HG03039 (cell line): ENCODE results near the gene LUZP2.

Source experiments
- ATAC-seq: cut with Tn5 transposase; IDR thresholded peaks from one replicate; pipeline ENCODE4 v1.9.1; 2021; ENCODE audit warnings: mild to moderate bottlenecking, moderate library complexity; ENCODE audit not compliant: unreplicated experiment

LUZP2 gene

DNA sequence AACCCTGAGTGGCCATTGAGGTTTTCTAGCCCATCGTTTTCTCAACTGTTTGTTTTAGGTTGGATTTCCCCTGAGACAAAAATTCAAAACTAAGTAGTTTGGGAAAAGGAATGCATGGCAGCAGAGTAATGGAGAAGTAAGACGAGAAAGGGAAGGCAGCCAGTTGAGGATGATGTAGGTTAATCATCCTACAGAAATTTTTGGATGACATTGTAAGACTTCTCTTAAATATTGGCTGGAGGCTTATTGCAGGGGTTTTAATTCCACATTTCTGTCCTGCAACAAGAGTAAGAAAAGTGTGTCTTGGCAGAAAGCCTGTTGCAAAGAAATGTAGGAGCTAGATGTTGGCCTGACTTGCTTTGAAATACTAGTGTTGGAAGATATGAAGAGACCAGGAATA, 308.8 kb downstream of the LUZP2 start:
- ATAC-seq, result no peak

DNA sequence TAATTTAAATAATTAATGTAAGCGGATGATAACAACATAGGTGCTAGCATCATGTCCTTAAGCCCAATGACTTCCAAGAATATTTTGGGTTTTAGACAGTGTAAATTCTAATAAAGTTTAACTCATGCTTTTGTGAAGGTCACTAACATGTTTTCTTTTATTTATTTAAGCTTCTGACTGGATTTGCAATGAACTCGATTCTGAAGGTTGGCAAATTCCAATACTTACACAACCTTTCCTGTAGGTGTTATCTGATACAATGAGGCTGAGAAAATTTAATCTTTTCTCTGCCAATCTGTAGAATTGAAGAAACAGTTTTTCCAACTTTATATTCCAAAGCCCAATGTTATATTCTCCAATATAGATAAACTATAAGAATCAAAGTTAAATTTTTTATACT, 311.3 kb downstream of the LUZP2 start:
- ATAC-seq, result no peak

DNA sequence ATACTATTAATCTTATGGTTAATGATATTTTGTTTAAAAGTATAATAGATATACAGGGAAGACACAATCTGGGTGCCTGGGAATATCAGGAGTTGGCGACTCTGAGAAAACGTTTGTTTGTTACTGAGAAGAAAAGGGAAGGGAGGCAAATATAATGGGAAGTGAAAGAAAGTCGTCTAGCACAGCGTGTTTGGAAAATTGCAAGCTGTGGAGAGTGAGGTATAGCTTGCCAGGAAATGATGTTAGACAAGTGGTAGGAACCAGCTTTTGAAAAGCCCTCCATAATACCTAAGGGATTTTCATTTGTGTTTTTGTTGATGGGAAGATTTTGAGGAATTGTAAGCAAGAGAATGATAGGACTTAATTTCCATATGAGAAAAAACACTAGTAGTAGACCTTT, 322.2 kb downstream of the LUZP2 start:
- no peak for ATAC-seq

DNA sequence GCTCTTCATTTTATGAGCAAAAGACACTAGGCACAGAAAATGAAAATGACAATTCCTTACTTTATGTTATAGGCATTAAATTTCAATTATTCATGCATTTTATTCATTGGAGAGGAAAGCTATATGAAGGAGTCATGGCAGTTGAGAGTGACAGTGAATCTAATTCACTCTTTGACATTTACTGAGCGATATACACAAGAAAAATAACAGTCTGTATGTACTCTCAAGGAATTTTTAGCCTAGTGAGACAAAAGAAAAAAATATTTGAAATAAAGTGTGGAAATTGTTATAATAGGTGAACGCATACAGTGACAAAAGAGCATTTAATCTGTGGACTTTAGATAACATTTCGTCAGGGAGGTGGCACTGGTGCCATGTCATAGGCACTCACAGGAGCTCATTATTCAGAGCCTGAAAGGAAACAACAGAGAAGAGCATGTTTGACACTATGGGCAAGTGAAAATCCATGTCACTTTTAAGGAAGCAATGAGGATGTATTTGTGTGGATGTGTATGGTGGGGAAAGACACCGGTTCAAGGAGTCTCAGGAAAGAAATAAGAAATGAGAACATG, 323.1 kb downstream of the LUZP2 start:
- no peak for ATAC-seq

DNA sequence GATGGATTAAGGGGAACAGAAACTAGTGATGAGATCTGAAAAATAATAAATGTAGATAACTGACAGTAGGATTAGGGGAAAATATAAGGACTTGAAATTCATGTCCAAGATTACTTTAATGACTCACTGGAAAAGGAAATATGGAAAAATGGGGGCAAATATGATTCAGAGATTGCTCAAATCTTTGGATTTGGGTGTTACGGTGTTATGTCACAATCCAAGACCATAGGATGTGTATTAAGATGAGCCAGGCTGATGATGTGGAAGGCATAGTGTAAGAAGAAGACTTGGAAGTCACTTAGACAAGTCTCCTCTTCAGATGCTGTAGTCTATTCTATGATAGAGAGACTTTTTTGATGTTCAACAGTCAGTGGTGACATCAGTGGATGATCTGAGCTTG, 323.7 kb downstream of the LUZP2 start:
- ATAC-seq, result no peak

DNA sequence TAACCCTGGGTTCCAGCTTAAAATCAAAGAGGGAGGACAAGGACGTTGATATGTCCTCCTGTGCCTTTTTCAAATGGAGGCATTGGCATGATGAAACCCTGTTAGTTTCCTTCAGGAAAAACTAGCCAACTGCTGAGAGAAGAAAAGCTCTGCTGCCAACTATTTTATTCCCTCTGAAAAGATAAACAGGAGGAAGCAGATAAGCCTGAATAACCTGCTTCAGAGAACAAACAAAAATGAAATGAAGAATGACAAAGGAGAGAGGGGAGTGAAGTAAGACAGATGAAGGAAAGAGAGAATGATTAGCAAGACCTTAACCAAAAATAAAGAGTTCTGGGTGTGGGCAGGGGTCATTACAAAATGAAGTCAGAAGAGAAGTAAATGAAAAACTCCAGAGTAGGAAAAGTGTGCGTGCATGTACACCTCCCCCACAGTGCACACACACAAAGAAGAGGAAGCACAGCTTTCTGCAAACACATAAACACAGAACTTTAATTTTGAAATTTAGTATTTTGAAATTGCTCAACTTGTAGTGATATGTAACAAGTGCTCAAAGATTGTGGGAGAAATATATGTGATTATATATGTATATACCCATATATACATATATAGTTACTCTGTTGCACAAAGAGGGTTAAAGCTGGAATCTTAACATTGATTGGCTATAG, 332.2 kb downstream of the LUZP2 start:
- no peak for ATAC-seq

DNA sequence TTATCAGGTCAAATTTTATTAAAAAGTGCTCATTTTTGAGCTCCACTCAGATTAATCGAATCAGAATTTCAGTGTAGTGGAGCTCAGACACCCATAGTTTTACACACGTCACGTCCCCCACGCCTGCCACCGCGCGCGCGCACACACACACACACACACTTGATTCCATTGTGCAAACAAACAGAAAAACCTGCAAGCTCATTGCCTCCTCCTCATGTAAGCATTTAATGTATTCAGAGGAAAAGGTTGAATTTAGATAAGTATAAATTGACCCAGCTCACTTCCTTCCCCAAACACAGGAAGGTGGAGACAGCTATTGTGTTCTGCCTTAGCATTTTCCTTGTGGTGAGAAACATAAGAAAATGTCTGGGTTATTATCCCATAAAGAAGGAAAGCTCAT, 336.7 kb downstream of the LUZP2 start:
- no peak for ATAC-seq

DNA sequence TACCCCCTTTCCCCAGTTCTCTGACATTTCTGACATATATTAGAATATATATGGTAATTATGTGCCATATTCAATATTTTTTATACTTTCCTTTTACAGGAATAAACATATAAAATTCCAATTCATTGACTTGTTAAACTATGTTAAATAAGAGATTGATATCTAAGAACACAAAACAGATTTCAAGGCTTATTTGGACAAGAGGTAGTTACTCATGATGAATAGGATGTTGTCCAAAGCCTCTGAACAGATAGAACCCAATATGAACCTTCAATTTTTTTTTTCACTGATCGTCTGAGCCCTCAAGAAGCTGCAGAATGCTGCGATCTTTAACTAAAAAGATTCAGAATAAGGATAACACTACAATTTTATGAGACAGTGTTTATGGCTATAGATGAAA, 340.3 kb downstream of the LUZP2 start:
- no peak for ATAC-seq

DNA sequence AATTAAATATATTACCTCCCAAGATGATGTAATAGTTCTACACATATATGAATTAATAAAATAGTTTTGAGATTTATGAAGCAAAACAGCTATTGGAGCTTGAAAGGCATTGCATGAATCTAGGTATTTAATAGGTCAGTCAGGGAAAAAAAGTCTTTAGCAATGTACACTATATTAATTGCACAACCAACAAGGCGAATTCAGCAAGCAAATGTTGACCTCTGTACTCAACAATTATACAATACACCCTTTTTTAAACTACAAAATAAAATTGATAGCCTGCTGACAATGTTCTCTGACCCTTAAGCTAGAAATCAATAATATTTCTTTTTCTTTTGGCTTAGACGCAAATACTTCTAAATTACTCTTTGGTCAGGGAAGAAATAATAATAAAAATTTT, 345.5 kb downstream of the LUZP2 start:
- ATAC-seq, result no peak

DNA sequence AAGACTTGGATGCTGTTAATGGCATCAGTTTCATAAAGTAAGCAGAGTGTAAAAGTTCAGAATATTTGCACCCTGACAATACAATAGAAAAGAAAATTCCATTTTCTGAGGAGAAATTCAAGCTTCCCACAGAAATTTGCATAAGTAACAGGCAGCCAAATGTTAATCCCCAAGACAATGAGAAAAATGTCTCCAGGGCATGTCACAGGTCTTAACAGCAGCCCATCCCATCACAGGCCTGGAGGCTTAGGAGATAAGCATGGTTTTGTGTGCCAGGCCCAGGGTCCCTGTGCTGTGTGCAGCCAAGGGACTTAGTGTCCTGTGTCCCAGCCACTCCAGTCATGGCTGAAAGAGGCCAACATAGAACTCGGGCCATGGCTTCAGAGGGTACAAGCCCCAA, 347.6 kb downstream of the LUZP2 start:
- ATAC-seq, result no peak

DNA sequence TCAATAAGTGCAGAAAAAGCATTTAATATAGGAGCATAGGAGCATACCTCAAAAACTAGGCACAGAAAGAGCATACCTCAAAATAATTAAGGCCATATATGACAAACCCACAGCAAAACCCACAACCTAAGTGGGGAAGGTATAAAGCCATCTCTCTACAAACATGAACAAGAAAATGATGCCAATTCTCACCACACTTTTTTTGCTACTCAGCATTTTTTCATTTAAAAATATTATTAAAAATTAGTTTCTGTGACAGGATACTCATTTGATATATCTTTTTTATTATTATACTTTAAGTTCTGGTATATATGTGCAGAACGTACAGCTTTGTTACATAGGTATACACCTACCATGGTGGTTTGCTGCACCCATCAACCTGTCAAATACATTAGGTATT, 352.0 kb downstream of the LUZP2 start:
- ATAC-seq, result no peak

DNA sequence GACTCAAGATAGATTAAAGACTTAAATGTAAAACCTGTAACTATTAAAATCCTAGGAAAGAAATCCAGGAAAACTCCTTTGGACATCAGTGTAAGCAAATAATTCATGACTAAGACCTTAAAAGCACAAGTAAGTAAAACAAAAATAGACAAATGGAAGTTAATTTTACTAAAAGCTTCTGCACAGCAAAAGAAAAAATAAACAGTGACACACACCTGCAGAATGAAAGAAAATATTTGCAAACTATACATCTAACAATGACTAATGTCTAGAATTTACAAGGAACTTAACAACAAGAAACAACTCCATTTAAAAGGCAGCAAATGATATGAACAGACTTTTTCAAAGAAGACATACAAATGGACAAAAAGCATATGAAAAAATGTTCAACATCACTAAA, 359.1 kb downstream of the LUZP2 start:
- ATAC-seq, result no peak

DNA sequence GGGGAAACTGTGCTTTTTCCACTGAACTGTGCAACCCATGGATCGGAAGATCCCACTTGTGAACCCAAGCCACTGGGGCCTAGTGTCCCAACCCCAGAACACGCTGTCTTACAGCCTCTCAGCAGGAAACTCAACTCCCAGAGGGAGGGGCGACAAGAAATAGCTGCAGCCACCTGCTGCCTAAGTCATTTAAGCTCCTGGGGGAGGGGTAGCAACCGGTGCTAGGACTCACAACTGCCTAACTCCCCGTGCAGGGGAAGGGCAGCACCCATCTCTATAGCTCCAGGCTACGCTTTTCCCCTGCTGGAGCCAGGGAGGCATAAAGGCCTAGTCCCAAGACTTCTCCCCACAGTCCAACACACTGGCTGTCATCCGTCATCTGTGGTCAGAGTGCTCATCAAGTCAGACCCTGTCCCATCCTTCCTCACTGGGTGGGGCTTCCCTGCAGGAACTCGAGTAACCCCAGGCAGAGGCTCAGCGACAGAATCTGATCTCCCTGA, 363.0 kb downstream of the LUZP2 start:
- no peak for ATAC-seq

DNA sequence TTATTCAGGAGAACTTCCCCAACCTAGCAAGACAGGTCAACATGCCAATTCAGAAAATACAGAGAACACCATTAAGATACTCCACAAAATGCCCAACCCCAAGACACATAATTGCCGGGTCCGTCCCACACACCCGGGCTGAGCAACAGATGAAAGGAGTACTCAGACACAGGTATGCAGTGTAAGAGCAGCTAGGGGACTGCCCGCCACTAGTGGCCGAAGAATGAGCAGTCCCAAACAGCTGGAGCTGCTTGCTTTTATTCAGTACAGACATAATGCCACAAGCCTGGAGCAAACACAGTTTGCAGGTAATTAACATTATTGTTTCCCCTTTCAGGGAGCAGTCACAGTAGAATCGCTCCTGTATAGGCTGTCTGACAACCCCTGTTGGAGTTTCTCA, 364.6 kb downstream of the LUZP2 start:
- no peak for ATAC-seq

DNA sequence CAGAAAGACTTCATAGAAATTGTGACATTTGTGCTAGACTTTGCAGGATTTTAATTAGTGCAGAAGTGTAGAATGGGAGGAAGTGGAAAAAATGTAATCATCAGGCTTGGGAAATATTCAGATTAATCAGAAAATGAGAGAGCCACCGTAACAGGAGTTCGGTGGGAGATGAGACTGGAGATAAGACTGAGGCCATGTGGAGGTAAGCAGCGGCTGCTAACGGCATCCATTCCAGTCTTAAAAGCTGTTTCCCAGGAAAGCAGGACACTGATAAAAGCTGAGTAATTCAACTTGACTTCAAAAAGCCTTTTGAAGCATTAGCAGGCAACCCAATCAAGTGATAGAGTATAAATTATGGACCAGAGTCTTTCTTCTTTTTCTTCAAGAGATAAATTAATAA, 369.9 kb downstream of the LUZP2 start:
- ATAC-seq, result no peak

DNA sequence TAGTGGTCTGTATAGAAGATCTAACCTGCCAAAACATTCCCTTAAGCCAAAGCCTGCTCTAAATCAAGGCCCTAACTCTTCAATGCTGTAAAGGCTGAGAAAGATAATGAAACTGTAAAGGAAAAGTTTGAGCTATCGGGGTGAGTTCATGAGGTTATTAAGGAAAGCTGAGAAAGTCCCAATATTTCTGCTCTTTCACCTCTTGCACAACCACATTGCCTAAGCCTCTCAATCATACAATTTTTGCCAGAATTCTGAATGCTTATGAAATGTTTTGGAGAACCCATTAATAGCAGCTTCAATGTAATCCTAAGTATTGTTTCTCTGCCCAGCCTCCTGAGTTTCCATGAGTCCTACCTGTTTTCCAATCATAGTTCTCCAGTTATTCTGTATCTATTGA, 373.2 kb downstream of the LUZP2 start:
- ATAC-seq, result no peak

DNA sequence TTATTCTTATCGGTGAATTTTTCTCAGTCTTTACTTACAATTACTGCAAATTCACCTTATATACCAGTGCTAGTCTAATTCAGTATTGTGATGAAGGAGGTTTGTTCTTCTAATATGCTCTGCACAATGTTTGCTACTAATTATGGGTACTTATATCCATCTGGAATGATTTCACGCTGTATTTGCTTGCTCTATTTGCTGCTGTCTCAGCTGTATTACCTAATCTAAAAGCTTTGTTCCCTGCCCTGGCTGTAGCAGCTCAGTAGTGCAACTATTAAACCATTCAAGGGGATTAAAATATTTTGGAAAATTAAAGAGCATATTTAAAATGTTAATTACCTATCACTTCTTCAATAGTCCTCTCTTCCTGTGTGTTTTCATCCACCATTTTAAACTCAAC, 375.3 kb downstream of the LUZP2 start:
- ATAC-seq, result no peak

DNA sequence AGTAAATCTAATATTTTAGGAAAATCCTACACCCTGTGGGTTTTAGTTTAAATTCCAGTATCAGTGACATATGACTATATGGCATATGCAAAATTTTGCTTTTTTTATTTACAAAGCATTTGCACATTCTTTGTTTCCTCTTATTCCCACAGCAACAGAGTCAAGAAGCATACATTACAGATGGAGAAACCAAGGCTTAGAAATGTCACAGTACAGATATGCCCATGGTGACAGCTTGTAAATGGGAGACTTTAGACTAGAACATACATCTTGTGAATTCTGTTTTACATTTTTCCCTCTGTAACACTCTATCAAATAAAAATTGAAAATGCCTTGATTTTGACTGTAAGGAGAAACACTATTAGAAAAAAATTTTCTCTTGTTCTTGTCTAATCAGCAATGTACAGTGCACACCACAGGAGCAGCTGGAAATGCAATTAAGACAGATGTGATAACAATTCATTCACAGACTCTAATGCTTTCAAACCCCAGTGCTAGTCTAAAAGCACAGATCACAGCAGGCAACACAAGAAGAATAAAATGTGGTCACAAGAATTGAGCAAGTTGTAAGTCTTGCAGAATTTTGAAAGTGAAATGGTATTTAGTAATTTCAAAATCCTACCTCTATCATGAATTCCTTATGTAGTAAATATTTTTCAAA, 375.9 kb downstream of the LUZP2 start:
- ATAC-seq, result no peak

DNA sequence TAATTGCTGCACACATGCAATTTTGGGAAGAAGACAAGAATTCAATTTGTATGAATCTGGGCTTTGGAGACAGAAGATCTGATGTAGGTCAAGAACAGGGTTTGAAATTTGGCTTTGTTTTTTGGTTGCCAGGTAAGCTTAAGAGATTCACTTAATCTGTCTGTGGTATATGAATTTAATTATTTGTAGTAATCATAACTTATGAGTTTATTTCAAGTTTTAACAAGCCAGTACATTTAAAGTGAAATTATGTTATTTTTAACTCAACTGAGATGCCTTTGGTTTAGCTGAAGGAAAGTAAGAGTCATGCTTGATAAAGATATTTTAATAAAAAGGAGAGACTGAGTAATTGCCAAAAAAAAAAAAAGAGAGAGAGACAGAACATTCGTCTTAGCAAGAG, 384.1 kb downstream of the LUZP2 start:
- ATAC-seq, result no peak

DNA sequence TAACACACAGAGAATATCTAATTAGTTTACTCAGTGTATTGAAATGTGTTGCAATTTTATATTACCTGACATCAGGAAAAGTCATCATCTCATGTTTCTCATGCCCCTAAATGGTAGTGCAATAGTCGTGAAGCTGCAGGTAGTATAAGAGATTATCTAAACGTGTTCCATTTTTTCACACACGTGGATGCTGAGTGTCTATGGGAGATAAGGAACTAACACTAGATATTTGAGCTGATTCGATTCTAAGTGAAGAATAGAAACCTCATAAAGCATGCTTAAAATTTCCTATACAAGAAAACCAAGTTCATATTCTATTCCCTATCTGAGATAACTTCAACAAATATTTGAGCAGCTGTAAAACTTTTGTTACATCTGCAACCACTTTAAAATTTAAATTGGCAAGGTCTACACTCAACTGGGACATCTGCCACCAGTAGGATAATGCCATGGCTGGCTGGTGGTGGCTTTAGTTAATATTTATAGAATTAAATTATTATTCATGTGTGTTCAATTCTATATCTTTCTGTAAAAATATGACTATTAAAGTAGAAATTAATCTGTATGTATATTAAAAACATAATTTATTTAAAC, 388.8 kb downstream of the LUZP2 start:
- ATAC-seq, result no peak

DNA sequence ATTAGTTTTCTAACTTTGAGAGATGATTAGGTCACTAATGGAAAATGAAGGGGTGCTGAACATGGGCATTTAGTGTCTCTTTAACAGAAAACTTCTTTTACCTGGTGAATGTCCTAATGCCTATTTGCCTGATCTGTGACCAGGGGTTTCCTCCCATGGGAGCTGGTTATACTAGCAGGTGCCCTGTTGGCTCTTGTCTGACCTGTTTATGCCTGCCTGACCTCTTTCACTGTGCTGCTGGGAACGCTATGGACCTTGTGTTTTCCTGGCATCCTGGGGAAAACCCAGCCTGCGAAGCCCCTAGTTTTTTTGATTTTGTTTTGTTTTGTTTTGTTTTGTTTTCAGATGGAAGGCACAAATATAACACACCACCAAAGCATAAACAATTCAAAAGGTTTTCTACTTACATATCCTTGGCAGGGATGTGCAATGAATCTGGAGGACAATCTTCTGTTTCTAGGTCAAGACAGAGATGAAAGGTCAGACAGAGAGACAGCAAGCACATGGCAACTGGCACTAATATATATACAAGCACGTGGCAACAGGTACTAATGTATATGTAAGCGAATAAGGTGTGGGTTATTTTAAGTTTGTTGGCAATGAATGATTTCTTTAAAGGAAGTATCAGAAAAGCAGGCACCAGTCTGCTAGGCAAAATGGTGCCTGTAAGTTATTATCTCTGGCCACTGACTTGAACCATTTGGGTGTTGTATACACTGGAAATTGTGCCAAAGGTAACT, 390.2 kb downstream of the LUZP2 start:
- ATAC-seq, result no peak
